NCI-H2171 treated with DMSO at 0.1 percent for 48 hours (cell line): ENCODE results near the gene GVQW3.

Source experiments
- DNase-seq: peaks from one replicate; lab custom pipeline; 2025; lab: John Stamatoyannopoulos, UW

Gene GVQW3

DNA sequence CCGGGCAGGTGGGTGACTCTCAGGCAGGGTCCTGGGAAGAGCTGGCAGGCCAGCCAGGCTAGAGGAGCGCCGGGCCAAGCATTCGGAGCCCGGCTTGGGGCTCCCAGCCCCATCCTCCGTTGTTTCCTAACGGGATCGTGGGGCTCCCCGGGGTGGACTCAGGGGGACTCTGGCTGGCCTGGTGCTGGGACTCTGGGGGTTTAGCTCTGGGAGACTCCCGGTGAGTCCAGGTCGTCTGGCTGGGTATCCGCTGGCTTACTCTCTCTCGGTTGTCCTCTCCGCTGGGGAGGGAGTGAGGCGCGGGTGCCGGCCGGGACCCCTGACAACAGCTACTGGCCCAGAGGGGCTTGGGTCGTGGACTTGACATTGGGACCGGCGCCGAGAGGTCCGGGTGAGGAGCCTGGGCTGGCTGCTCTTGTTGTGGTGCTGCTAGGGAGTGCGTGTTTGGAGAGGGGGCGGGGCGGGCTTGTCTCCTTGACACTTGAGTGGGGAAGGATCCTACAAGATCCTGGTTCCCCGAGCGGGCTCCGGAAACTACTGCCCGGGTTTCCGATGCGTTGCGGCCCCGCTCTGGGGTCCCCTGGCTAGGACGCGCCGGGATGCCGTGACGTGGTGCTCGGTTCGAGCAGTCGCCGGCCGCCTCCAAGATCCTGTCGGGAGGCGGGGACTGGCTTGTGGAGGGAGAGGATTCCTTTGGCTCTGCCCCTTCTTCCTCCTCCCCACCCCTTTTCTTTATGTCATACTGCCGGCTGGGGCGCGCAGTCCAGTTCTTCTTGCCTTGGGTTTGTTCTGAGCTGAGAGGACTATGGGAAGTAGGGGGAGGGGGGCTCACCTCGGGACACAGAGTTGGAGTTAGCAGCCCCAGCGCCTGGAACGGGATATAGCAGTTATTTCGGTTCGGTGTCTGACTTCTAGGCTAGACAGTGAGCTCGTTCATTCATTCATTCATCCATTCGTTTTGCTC, 64.3 kb downstream of the GVQW3 start:
- peak; percentile 55 for DNase-seq

DNA sequence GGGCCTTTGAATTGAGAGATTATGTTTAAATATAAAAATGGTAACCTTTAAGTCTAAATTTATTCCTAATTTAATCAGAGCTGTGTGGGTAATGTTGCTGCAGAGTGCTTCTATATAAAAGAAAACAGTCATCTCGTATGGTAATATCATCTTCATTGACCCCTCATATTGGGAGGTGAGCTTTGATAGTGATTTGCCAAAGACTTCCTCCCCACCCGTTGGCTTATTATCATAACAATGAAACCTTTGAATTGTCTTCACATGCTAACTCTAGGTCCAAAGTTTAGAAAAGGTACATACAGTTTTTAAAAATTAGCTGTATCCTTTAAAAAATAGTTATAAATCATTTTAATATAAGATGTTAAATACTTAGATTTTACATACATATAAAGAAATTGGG, 67.4 kb downstream of the GVQW3 start:
- no peak for DNase-seq

DNA sequence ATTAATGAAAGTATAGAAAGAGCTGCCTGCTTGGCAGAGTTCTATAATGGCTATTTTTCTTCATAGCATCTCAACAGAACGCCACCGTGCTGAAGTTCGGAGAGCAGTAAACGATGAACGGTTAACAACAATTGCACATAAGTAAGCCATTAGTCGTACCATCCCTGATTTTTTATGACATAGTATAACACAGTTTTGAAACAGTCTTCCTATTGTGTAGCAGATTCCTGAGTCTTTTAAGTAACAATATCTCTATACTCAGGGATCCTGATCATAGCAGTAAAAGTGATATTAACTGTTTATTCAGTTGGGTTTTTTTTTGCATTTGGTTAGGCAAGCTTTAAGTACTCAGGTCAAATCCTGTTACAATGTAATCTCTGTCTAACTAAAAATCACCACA, 72.1 kb downstream of the GVQW3 start:
- DNase-seq: no peak

DNA sequence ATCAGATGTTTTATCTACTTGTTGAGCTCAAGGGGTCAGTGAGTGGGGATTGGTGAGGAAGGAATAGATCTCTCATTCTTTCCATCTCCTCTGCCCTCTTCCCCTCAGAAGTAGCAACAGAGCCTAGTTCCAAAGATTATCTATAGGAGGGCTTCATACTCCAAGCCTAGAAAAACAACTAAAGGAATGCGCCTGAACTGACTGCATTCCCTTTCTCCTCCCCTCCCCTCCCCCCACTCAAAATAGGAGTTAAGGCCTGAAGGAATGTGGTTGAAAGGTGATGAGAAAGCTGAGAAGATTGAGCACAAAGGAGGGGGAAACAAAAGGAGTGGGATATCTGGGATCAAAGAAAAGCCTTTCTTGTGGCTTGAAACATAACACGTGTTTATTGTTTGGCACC, 74.2 kb downstream of the GVQW3 start:
- no peak for DNase-seq

DNA sequence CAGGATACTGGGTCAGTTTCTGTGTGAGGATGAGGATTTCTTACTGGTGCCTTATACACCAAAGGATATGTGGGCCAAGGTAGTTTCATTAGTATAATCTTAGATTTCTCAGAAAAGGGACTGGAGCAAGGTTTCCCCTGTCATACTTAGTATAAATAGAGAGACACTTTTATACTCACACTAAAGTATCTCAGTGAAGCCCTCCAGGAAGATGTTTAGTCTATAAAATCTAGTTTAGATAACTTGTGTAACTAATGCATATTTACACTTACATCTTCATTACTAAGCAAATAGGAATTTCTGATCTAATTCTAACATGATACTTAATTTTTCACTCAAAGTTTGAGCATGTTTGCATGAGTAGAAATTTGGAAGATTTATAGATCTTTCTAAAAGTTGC, 74.8 kb downstream of the GVQW3 start:
- DNase-seq: no peak

DNA sequence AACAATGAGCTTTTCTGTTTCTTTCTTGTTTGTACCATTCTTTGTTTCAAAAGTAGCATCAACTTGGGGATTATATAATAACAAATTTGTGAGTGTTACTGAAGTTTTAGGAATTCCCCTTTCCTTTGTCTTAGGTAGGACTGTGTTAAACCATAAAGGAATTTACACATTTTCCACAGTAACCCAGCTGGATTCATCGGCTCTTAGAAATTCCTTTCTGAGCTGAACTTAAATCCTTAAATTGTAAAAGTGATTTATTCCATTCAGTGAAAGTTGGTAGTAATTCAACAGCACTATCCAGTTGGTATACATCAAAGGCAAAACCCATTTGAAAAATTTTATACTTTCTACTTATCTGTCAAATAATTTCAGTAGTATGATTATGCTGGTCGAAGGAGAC, 75.4 kb downstream of the GVQW3 start:
- DNase-seq: no peak
